ENCODE data around the gene ADCK2.

GRCh38 chr7:140667476-140667875 is 5.3 kb upstream of the ADCK2 start:
- TF ChIP-seq CTCF (conservative IDR thresholded peaks at IDR 0.05), result no peak
- no peak for TF ChIP-seq ZFX (IDR thresholded peaks at IDR 0.05)

Measured in C4-2B (cell line).